Lower leg skin (tissue), 4 donors: ENCODE results near the gene ANKMY2. TPM values are rescaled to one million over a fixed set of nuclear protein-coding genes. Genes with fewer than 3 reads are reported as not detected.
A peak's percentile ranks its signal among the peaks of the same experiment; 100 is the strongest.

Source experiments
- DNase-seq, 2 donors: peaks; one replicate each; pipeline ENCODE4 v3.0.0-alpha.2; 2019; ENCODE audit warnings: low spot score in 2 of 2
- H3K4me3 ChIP-seq: fragments of 200-600 bp; sonication (generic); 2 replicates; pipeline ENCODE4 v1.5.1; 2017; ENCODE audit warnings: mild to moderate bottlenecking, low read depth; ENCODE audit not compliant: poor library complexity, severe bottlenecking
- CTCF ChIP-seq, 3 donors: fragments of 450-650 bp; IDR thresholded peaks; one replicate each; pipeline ENCODE4 v1.5.1; 2016; ENCODE audit warnings: antibody characterized with exemption in 3 of 3, mild to moderate bottlenecking in 3 of 3, moderate library complexity in 2 of 3
- POLR2A ChIP-seq, 2 donors: fragments of 450-650 bp; IDR thresholded peaks; one replicate each; pipeline ENCODE4 v1.6.1; 2016 to 2017; ENCODE audit warnings: antibody characterized with exemption in 2 of 2, mild to moderate bottlenecking in 1 of 2, moderate library complexity in 1 of 2
- WGBS, 2 donors: methylation state at CpG; one replicate each; pipeline ENCODE4 v1.1.5; 2018; 5-methylcytosine and 5-hydroxymethylcytosine counted together
- intact Hi-C: fragments of 100-400 bp; cut with DNase I; formaldehyde crosslinking; loops from one replicate; pipeline ENCODE4 v1.15.0; 2023; ENCODE audit warnings: low total_unique reads
- total RNA-seq, 4 donors: library from RNA; depleted of rRNA; stranded (reverse); fragments of >200 nt; gene quantifications; one replicate each; pipeline ENCODE4 v1.1.0, GENCODE V29; 2016

Gene ANKMY2
- total RNA-seq, 4 donors from 2014 or later = 5.5 to 14.5 (median 9.9) TPM

GRCh38 chr7:16655394-16655793 is 9.8 kb upstream of the ANKMY2 start:
- no peak overlapping the region for H3K4me3 ChIP-seq
- TF ChIP-seq CTCF (IDR thresholded peaks at IDR 0.05) = no peak
- TF ChIP-seq POLR2A (IDR thresholded peaks at IDR 0.05) = no peak
- intact Hi-C loops = no loop called here
- DNase-seq = no peak

DNA sequence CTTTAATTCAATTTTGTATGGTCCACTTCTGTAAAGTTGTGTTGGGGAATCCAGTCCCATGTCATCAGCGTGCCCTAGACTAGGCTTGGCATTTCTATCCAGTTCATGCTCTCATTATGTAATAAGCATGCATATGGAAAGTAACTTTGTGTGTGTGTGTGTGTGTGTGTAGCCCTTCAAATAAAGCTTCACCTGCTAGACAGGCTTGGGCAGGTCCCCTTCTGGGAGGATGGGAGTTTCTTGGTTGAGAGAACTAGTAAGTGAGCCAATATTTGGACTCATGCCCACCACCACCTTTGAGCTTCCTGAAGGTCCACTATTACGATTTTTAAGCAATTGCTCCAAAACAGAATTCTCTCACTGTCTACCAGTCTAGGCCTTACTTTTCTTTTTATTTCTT is 7.3 kb upstream of the ANKMY2 start:
- DNase-seq = peak in 1 of 2 donors; percentile 67
- TF ChIP-seq POLR2A (IDR thresholded peaks at IDR 0.05) (no peak), CTCF (IDR thresholded peaks at IDR 0.05) (no peak)
- intact Hi-C loops = no loop called here
- no peak overlapping the region for H3K4me3 ChIP-seq
- WGBS, 2 donors = 47 to 52% methylated on average over 2 of the region's 2 CpGs

DNA sequence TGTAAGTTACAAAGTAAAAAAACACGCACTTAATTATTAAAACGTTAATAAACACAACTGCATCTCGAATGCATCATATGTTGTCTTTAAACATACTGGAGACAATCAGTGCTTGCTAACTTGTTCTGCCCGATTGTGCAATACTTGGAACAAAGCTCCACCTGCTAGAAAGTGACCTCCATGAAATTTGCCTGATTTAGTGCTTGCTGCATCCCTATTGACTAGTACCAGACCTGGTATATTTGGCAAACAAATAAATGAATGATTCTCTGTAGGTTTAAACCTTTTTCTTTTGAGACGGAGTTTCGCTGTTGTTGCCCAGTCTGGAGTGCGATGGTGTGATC is 6.7 kb upstream of the ANKMY2 start:
- no peak for TF ChIP-seq POLR2A (IDR thresholded peaks at IDR 0.05)
- TF ChIP-seq CTCF (IDR thresholded peaks at IDR 0.05) = no peak
- no peak overlapping the region for H3K4me3 ChIP-seq
- 79 to 83% methylated on average over 7 of the region's 7 CpGs for WGBS, 2 donors
- intact Hi-C loops = no loop called here
- no peak for DNase-seq

DNA sequence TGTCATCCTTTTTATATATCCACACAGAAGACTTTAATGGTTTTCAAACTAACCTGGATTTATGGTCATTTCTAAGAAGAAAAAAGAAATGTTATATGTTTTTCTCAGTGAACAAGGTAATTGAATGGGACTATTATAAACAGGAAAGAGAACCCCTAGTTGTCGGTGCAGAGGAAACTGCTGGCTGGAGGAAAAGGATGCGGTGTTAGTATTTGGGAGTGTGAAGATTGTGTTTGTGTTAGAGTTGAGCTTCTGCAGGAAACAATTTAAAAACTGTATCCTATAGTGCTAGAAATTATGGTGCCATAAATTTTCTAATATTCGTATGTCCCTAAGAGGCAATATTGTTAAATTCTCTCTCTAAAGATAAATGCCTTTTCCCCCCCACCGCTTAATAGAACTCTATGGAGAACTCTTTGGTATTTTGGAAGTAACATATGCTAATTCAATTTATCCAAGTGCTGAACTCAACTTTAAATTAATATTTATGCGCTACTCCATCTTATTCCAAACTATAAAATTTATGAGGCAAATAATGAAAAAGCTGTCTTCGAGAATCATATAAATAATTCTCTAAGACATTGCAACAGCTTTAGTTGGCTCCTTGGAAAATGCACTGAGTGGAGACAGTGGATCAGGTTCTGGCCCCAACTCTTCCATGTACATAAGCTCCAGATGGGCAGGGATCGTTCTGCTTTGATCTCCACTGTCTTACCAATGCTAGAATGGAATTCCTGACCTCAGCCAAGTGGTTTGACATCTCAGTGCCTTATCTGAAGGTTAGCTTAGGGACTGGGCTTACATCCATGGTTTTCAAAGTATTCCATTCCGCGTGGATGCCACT is 6.1 kb upstream of the ANKMY2 start:
- intact Hi-C loops = no loop called here
- TF ChIP-seq POLR2A (IDR thresholded peaks at IDR 0.05) (no peak), CTCF (IDR thresholded peaks at IDR 0.05) (no peak)
- no peak for DNase-seq
- no peak overlapping the region for H3K4me3 ChIP-seq
- WGBS, 2 donors = 72% methylated on average over 9 of the region's 9 CpGs

GRCh38 chr7:16650266-16650665 is 4.7 kb upstream of the ANKMY2 start:
- no peak for TF ChIP-seq CTCF (IDR thresholded peaks at IDR 0.05)
- no peak for TF ChIP-seq POLR2A (IDR thresholded peaks at IDR 0.05)
- no peak for DNase-seq
- intact Hi-C loops = no loop called here
- 64 to 70% methylated on average over 2 of the region's 2 CpGs for WGBS, 2 donors
- no peak overlapping the region for H3K4me3 ChIP-seq

DNA sequence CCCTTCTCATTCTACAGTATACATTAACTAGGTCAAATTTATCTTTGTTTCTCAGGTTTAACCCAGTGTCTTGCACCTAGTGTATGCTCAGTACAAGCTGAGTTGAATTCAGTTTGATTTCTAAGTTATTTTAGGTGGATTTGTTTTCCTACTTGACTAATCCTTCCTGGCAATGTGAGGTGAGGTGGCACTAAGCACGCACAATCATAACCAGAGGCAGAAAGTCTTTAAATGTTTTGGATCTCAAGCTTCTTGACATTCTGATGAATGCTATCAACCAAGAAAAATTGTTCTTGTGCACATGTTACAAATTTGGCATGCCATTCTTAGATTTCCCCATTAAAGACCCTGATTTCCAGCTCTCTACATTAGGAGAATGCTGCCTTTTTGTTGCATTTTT is 3.6 kb upstream of the ANKMY2 start:
- DNase-seq = no peak
- WGBS, 2 donors = 45 to 61% methylated on average over 1 of the region's 1 CpG
- intact Hi-C loops = no loop called here
- TF ChIP-seq CTCF (IDR thresholded peaks at IDR 0.05) (no peak), POLR2A (IDR thresholded peaks at IDR 0.05) (no peak)
- no peak overlapping the region for H3K4me3 ChIP-seq
